ENCODE data around the gene NPAS3. TPM values are rescaled to one million over a fixed set of nuclear protein-coding genes. Genes with fewer than 3 reads are reported as not detected.

Gene NPAS3
- total and polyA plus RNA-seq, 2 donors (not counting 3 experiments of a cell fraction or from before 2014, with no cell fraction given) = 0.10 to 0.13 TPM

GRCh38 chr14:33527023-33527634, 588.5 kb downstream of the NPAS3 start:
- Histone ChIP-seq H2AFZ (ENCODE audit: low read depth, low read length) (no peak overlapping the region), H3K4me2 (ENCODE audit: insufficient read depth, low read length) (no peak overlapping the region), H3K79me2 (ENCODE audit: control insufficient read depth, insufficient read depth, low read length) (no peaks in the 10 kb centered on the region), H4K20me1 (replicated peaks; ENCODE audit: control insufficient read depth, extremely low read depth, insufficient read depth, low read length) (no peaks in the 10 kb centered on the region), H3K4me1 (ENCODE audit: control insufficient read depth, extremely low read depth, insufficient read depth, low read length) (peaks cover 30% of the 10 kb centered on the region), H3K4me3 (replicated peaks in 1 of 3; ENCODE audit: insufficient read depth in 1 of 3, low read depth in 1 of 3, low read length in 3 of 3) (no peak overlapping the region), H3K9me3 (replicated peaks; ENCODE audit: control insufficient read depth, insufficient read depth, low read length) (no peaks in the 10 kb centered on the region), H3K9ac (replicated peaks; ENCODE audit: extremely low read depth, insufficient read depth, low read length) (no peak overlapping the region), H3K9me1 (replicated peaks; ENCODE audit: control insufficient read depth, extremely low read depth, insufficient read depth, low read length) (no peaks in the 10 kb centered on the region), H3K27ac (ENCODE audit: insufficient read depth, low read depth, low read length) (no peak overlapping the region), H3K36me3 (ENCODE audit: control insufficient read depth in 2 of 2, extremely low read depth in 1 of 2, insufficient read depth in 2 of 2, low read length in 2 of 2) (no peaks in the 10 kb centered on the region), H3K27me3 (ENCODE audit: control insufficient read depth in 2 of 2, insufficient read depth in 2 of 2, low read length in 2 of 2) (no peaks in the 10 kb centered on the region)
- BruUV-seq (replicated peaks) = no TSS peak
- intact Hi-C loops (cut with micrococcal nuclease) (no loop called here), dilution Hi-C loops (cut with MboI; ENCODE audit: extremely low pct_ligation_motif_present, low sequenced_read_pairs) (no loop called here)
- FAIRE-seq (no peak), DNase-seq (ENCODE audit: low read depth, low spot score) (no peak)
- POLR2A ChIA-PET = no interaction called here
- no peak for TF ChIP-seq GATA2 (IDR thresholded peaks at IDR 0.05; ENCODE audit: insufficient read depth, insufficient read length, low read depth, low read length)
- TF ChIP-seq MAX (IDR thresholded peaks at IDR 0.05; ENCODE audit: insufficient read depth, insufficient read length) = no peak
- TF ChIP-seq POLR2A (IDR thresholded peaks at IDR 0.05; ENCODE audit: low read depth, low read length) = no peak
- TF ChIP-seq JUN (IDR thresholded peaks at IDR 0.05; ENCODE audit: borderline replicate concordance, insufficient read depth, insufficient read length, low read depth) = no peak
- TF ChIP-seq POLR2AphosphoS5 (IDR thresholded peaks at IDR 0.05; ENCODE audit: insufficient read depth, low read depth, low read length) = no peak
- no peak for TF ChIP-seq FOS (IDR thresholded peaks at IDR 0.05; ENCODE audit: borderline replicate concordance, insufficient read depth, low read length)
- no peak for TF ChIP-seq EZH2 (IDR thresholded peaks at IDR 0.05; ENCODE audit: borderline replicate concordance, low read depth, low read length, severe bottlenecking)
- TF ChIP-seq MYC (IDR thresholded peaks at IDR 0.05; ENCODE audit: low read depth, low read length) = no peak
- no peak for TF ChIP-seq CTCF (IDR thresholded peaks at IDR 0.05; ENCODE audit: extremely low read depth in 1 of 2, insufficient read depth in 1 of 2, low read depth in 1 of 2, low read length in 2 of 2)
- CTCF ChIA-PET = interaction anchor here (1.0 kb wide), 2 partner anchors 11 to 149 kb away, joined by 3 read pairs; no protein-coding TSS in a partner anchor

Measured in endothelial cell of umbilical vein (primary cell).